ENCODE measurements around the gene PHACTR2.
"Not testable (repeated sequence)": the region's sequence is repeated elsewhere in the genome, so short reads cannot be mapped to it uniquely, and the experiment has no call there.

The PHACTR2 gene

GRCh38 chr6:143677891-143678791 is at the start of gene PHACTR2:
PHACTR2 (plus strand) TSS chr6:143677965; CDS start chr6:143678164, 199 bp downstream.
- no peak for DNase-seq

GRCh38 chr6:143629104-143630080 is 48.4 kb upstream of the PHACTR2 start:
- no peak for DNase-seq

- not testable (repeated sequence) for DNase-seq
These were observed 46.6 kb upstream of the PHACTR2 start for GRCh38 chr6:143631196-143631595.

- no peak for DNase-seq
These were observed 44.9 kb upstream of the PHACTR2 start for GRCh38 chr6:143632894-143633293.

- no peak for DNase-seq
These were observed 43.3 kb upstream of the PHACTR2 start for GRCh38 chr6:143634486-143634885.

GRCh38 chr6:143637691-143638090 is 40.1 kb upstream of the PHACTR2 start:
- no peak for DNase-seq

GRCh38 chr6:143642403-143642802 is 35.4 kb upstream of the PHACTR2 start:
- DNase-seq: no peak

- no peak for DNase-seq
These were observed 30.6 kb upstream of the PHACTR2 start for GRCh38 chr6:143647191-143647590.

- no peak for DNase-seq
These were observed 30.0 kb upstream of the PHACTR2 start for GRCh38 chr6:143647732-143648131.

GRCh38 chr6:143649319-143649718 is 28.4 kb upstream of the PHACTR2 start:
- DNase-seq: not testable (repeated sequence)

GRCh38 chr6:143651328-143651727 is 26.4 kb upstream of the PHACTR2 start:
- DNase-seq: not testable (repeated sequence)

GRCh38 chr6:143652841-143653331 is 24.9 kb upstream of the PHACTR2 start:
- DNase-seq: no peak

GRCh38 chr6:143655541-143655940 is 22.2 kb upstream of the PHACTR2 start:
- DNase-seq: no peak

GRCh38 chr6:143656026-143656425 is 21.7 kb upstream of the PHACTR2 start:
- DNase-seq: no peak

GRCh38 chr6:143657809-143658208 is 20.0 kb upstream of the PHACTR2 start:
- DNase-seq: no peak

- not testable (repeated sequence) for DNase-seq
These were observed 17.6 kb upstream of the PHACTR2 start for GRCh38 chr6:143660170-143660569.

- no peak for DNase-seq
These were observed 13.6 kb upstream of the PHACTR2 start for GRCh38 chr6:143664171-143664570.

GRCh38 chr6:143666007-143666406 is 11.8 kb upstream of the PHACTR2 start:
- DNase-seq: not testable (repeated sequence)

GRCh38 chr6:143669483-143669882 is 8.3 kb upstream of the PHACTR2 start:
- not testable (repeated sequence) for DNase-seq

- no peak for DNase-seq
These were observed 4.1 kb upstream of the PHACTR2 start for GRCh38 chr6:143673669-143674068.

- no peak for DNase-seq
These were observed 3.0 kb upstream of the PHACTR2 start for GRCh38 chr6:143674483-143675381.

GRCh38 chr6:143675382-143675900 is 2.3 kb upstream of the PHACTR2 start:
- no peak for DNase-seq

Data from NCI-H1092 treated with DMSO at 0.1 percent for 48 hours (cell line).